Measurements from ENCODE around the gene OR7E24.
"Not testable (repeated sequence)": the region's sequence is repeated elsewhere in the genome, so short reads cannot be mapped to it uniquely, and the experiment has no call there.

The OR7E24 gene

GRCh38 chr19:9250630-9251029 is at the start of gene OR7E24:
OR7E24 (plus strand) TSS chr19:9250930; CDS start chr19:9251044, 114 bp downstream.
- no peak for DNase-seq (ENCODE audit: low read depth)

GRCh38 chr19:9205501-9206113 is 45.1 kb upstream of the OR7E24 start:
- peak; percentile 38 for DNase-seq (ENCODE audit: low read depth)

- no peak for DNase-seq (ENCODE audit: low read depth)
Measured at GRCh38 chr19:9219489-9219888, 31.2 kb upstream of the OR7E24 start, which contains the start of gene OR7D4. OR7D4 (minus strand) TSS chr19:9219589; CDS start chr19:9214837, 4,752 bp downstream.

GRCh38 chr19:9251236-9251635 is 506 bp downstream of the OR7E24 start:
- no peak for DNase-seq (ENCODE audit: low read depth)

DNA sequence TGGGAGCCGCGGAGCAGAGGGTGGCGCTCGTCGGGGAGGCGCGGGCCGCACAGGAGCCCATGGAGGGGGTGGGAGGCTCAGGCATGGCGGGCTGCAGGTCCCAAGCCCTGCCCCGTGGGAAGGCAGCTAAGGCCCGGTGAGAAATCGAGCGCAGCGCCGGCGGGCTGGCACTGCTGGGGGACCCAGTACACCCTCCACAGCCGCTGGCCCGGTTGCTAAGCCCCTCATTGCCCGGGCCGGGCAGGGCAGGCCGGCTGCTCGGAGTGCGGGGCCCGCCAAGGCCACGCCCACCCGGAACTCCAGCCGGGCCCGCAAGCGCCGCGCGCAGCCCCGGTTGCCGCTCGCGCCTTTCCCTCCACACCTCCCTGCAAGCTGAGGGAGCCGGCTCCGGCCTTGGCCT is 32.8 kb downstream of the OR7E24 start:
- not testable (repeated sequence) for DNase-seq (ENCODE audit: low read depth)

DNA sequence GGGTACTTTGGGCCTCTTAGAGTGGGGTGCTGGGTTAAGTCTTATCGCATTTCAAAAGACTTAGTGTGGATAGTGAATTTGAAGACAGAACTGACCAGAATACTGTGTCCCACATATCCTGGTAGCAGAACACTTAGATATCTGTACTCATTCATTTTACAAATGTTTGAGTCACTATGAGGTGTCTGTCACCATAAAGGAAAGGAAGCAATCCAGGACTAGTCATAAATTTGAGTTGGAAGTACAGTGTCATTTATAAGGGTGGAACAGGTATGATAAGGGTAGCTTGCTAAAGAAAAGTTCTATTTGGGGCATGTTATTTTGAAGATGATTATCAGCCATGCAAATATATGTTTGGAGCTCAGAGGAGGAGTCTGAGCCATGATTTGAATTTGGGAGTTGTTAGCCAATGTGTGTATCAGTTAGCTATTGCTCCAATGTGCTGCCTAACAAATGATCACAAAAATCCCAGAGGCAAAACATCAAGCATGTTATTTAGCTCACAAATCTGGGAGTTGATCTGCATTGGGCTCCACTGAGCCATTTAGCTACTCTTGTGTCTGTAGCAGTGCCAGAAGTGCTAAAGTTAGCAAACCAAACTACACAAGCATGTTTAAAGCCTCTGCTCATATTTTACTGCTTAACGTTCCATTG is 38.6 kb downstream of the OR7E24 start:
- no peak for DNase-seq (ENCODE audit: low read depth)

DNA sequence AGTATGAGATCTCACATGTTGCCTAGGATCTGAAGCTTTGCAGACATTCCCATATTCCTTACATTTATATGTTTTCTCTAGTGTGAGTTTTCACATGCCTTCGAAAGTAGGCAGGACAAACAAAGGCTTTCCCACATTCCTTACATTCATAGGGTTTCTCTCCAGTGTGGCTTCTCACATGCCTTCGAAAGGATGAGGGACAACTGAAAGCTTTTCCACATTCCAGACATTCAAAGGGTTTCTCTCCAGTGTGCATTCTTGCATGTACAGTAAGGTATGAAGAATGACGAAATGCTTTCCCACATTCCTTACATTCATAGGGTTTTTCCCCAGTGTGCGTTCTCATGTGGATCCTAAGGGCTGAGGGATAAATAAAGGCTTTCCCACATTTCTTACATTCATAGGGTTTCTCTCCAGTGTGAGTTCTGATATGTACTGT is 44.7 kb downstream of the OR7E24 start:
- DNase-seq (ENCODE audit: low read depth): no peak

DNA sequence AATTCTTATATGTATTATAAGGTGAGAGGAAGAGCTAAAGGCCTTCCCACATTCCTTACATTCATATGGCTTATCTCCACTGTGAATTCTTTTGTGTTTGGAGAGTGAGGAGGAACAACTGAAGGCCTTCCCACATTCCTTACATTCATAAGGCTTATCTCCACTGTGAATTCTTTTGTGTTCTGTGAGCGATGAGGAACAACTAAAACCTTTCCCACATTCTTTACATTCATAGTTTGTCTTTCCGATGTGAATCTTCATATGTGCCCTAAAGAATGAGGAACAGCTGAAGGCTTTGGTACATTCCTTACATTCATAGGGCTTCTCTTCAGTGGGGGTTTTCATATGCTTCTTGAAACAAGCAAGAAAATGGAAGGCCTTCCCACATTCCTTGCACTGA is 45.6 kb downstream of the OR7E24 start:
- no peak for DNase-seq (ENCODE audit: low read depth)
